ENCODE data around the gene SPINK4. TPM values are rescaled to one million over a fixed set of nuclear protein-coding genes. Genes with fewer than 3 reads are reported as not detected.
A peak's percentile ranks its signal among the peaks of the same experiment; 100 is the strongest.

Gene SPINK4
- total RNA-seq, 1 experiment from 2014 or later = not detected

- Histone ChIP-seq H3K36me3 (ENCODE audit: control insufficient read depth in 1 of 2, insufficient read depth in 2 of 2, low read length in 2 of 2) (no peaks in the 10 kb centered on the region), H3K79me2 (ENCODE audit: insufficient read depth, low read length) (no peaks in the 10 kb centered on the region), H3K9me2 (ENCODE audit: insufficient read depth) (no peaks in the 10 kb centered on the region), H4K20me1 (ENCODE audit: insufficient read depth) (no peaks in the 10 kb centered on the region), H3K4me1 (ENCODE audit: control insufficient read depth in 1 of 2, insufficient read depth in 2 of 2, low read length in 2 of 2) (peaks cover 50 to 66% of the 10 kb centered on the region in 2 experiments), H3K27me3 (ENCODE audit: insufficient read depth, low read length) (no peaks in the 10 kb centered on the region), H2AFZ (ENCODE audit: low read depth, low read length, poor library complexity, severe bottlenecking) (no peak overlapping the region), H3K27ac (ENCODE audit: low read depth, low read length) (no peak overlapping the region), H3K9me3 (ENCODE audit: control insufficient read depth in 1 of 2, insufficient read depth in 1 of 2, low read depth in 1 of 2, low read length in 2 of 2) (no peaks in the 10 kb centered on the region), H3K4me3 (replicated peaks in 1 of 2; ENCODE audit: low read depth in 1 of 2, low read length in 2 of 2) (no peak overlapping the region), H3K9ac (ENCODE audit: low read length) (no peak overlapping the region), H3K4me2 (ENCODE audit: low read length) (no peak overlapping the region)
- POLR2A ChIA-PET = interaction anchor here (1.7 to 1.9 kb wide), 2 partner anchors 57 to 208 kb away, joined by 6 to 8 read pairs; partner anchors contain the start of genes DNAJA1 and NFX1
- TF ChIP-seq SP1 (IDR thresholded peaks at IDR 0.05; ENCODE audit: low read depth) = no peak
- no peak for TF ChIP-seq FOSL1 (IDR thresholded peaks at IDR 0.05; ENCODE audit: low read depth)
- CTCF ChIA-PET = no interaction called here
- intact Hi-C loops (cut with micrococcal nuclease) = no loop called here
- ATAC-seq = no peak
- DNase-seq (ENCODE audit: low read depth, low spot score) = no peak
- RAD21 ChIA-PET (ENCODE audit: low non-redundant PET in 1 of 2, low total read pairs in 2 of 2, uncharacterized antibody in 2 of 2, unreplicated experiment in 2 of 2) = no interaction called here
- BruUV-seq (replicated peaks) = no TSS peak
Observed at GRCh38 chr9:33232815-33233214, 7.2 kb upstream of the SPINK4 start.

- ATAC-seq (peak; percentile 74), DNase-seq (ENCODE audit: low read depth, low spot score) (peak; percentile 95)
- H3K4me1 ChIP-seq (ENCODE audit: control insufficient read depth in 1 of 2, insufficient read depth in 2 of 2, low read length in 2 of 2) = peaks cover 53 to 70% of the 10 kb centered on the region in 2 experiments
- peak overlapping the region in 1 of 2 experiments; percentile 27; a peak in 1 of 4 replicates for H3K4me3 ChIP-seq (replicated peaks in 1 of 2; ENCODE audit: low read depth in 1 of 2, low read length in 2 of 2)
- H2AFZ ChIP-seq (ENCODE audit: low read depth, low read length, poor library complexity, severe bottlenecking) = no peak overlapping the region
- intact Hi-C loops (cut with micrococcal nuclease) = loop anchor here (1.0 kb wide), 1 partner anchor 31 kb away; the partner anchor contains the start of gene BAG1
- RAD21 ChIA-PET (ENCODE audit: low non-redundant PET in 1 of 2, low total read pairs in 2 of 2, uncharacterized antibody in 2 of 2, unreplicated experiment in 2 of 2) = interaction anchor here in 1 of 2 experiments (0.7 kb wide), 1 partner anchor 205 kb away, joined by 4 read pairs; no protein-coding TSS in a partner anchor
- no TSS peak for BruUV-seq (replicated peaks)
- H3K27ac ChIP-seq (ENCODE audit: low read depth, low read length) = peak overlapping the region; percentile 35; the same call in 1 of the 2 replicates
- no peaks in the 10 kb centered on the region for H3K79me2 ChIP-seq (ENCODE audit: insufficient read depth, low read length)
- no peaks in the 10 kb centered on the region for H3K27me3 ChIP-seq (ENCODE audit: insufficient read depth, low read length)
- H4K20me1 ChIP-seq (ENCODE audit: insufficient read depth) = no peaks in the 10 kb centered on the region
- no peaks in the 10 kb centered on the region for H3K36me3 ChIP-seq (ENCODE audit: control insufficient read depth in 1 of 2, insufficient read depth in 2 of 2, low read length in 2 of 2)
- CTCF ChIA-PET = interaction anchor here (0.7 to 1.3 kb wide), 3 partner anchors 8 to 219 kb away, joined by 3 to 4 read pairs (median 3); no protein-coding TSS in a partner anchor
- no peaks in the 10 kb centered on the region for H3K9me2 ChIP-seq (ENCODE audit: insufficient read depth)
- H3K4me2 ChIP-seq (ENCODE audit: low read length) = peak overlapping the region; percentile 63
- peak overlapping the region; percentile 41 for H3K9ac ChIP-seq (ENCODE audit: low read length)
- H3K9me3 ChIP-seq (ENCODE audit: control insufficient read depth in 1 of 2, insufficient read depth in 1 of 2, low read depth in 1 of 2, low read length in 2 of 2) = no peaks in the 10 kb centered on the region
- POLR2A ChIA-PET = interaction anchor here (0.5 to 1.9 kb wide), 4 partner anchors 20 to 209 kb away, joined by 3 to 8 read pairs (median 4); partner anchors contain the start of genes BAG1, CHMP5, DNAJA1 and NFX1
- TF ChIP-seq CEBPB (IDR thresholded peaks at IDR 0.05; ENCODE audit: low read depth) (no peak), ZBTB33 (IDR thresholded peaks at IDR 0.05; ENCODE audit: extremely low read depth, insufficient replicate concordance, low read length) (no peak), MAX (IDR thresholded peaks at IDR 0.05) (no peak), POLR2AphosphoS5 (IDR thresholded peaks at IDR 0.05; ENCODE audit: low read depth, low read length) (peak; percentile 69), SIN3A (IDR thresholded peaks at IDR 0.05; ENCODE audit: low read depth) (no peak), ZNF274 (IDR thresholded peaks at IDR 0.05; ENCODE audit: low read depth, low read length) (no peak), EZH2phosphoT487 (IDR thresholded peaks at IDR 0.05; ENCODE audit: borderline replicate concordance) (no peak), RAD21 (IDR thresholded peaks at IDR 0.05; ENCODE audit: low read depth) (no peak), ATF3 (IDR thresholded peaks at IDR 0.05) (no peak), SRF (IDR thresholded peaks at IDR 0.05; ENCODE audit: low read depth) (no peak), EGR1 (IDR thresholded peaks at IDR 0.05; ENCODE audit: low read depth) (no peak), CTCF (IDR thresholded peaks at IDR 0.05 in 2 of 3, conservative IDR thresholded peaks at IDR 0.05 in 1 of 3; ENCODE audit: borderline replicate concordance in 1 of 3, insufficient read depth in 1 of 3, low read depth in 2 of 3, low read length in 2 of 3) (no peak), TCF7L2 (IDR thresholded peaks at IDR 0.05; ENCODE audit: borderline replicate concordance, extremely low read depth, insufficient read depth, insufficient read length) (peak; percentile 24)
Observed at GRCh38 chr9:33233626-33234342, 6.2 kb upstream of the SPINK4 start.

All from HCT116 (cell line).